ENCODE measurements around the gene PUS7. TPM values are rescaled to one million over a fixed set of nuclear protein-coding genes. Genes with fewer than 3 reads are reported as not detected.
A peak's percentile ranks its signal among the peaks of the same experiment; 100 is the strongest.

PUS7 gene
- total RNA-seq, 6 donors from 2014 or later = 7.3 to 16.9 (median 11.5) TPM

DNA sequence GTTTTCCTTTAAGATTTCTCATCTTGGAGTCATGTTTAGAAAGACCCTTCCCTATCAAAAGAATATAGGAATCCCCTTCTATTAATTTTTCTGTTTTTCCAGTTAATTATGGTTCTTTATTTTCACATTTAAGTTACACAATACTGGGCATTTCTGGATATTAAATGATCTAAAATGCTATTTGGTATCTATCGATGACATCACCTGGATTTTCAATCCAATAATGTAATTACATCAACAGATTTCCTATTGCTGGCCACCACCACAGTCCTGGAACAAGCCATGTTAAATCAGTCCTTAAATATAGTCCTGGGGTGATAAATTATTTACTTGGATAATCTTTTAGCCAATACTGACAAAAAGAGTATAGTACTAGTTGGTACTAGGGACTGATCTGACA is 48.0 kb downstream of the PUS7 start:
- Histone ChIP-seq H3K9me3 (no peaks in the 10 kb centered on the region), H3K27ac (no peak overlapping the region), H3K27me3 (no peaks in the 10 kb centered on the region), H3K4me1 (no peaks in the 10 kb centered on the region), H3K4me3 (no peak overlapping the region), H3K36me3 (no peaks in the 10 kb centered on the region)
- ATAC-seq (ENCODE audit: low FRiP score in 2 of 2) (no peak), DNase-seq (no peak)
- 91 to 100% methylated on average over 1 of the region's 1 CpG for WGBS, 2 donors
- TF ChIP-seq EP300 (IDR thresholded peaks at IDR 0.05) = no peak
- TF ChIP-seq POLR2A (IDR thresholded peaks at IDR 0.05) = no peak
- no peak for TF ChIP-seq POLR2AphosphoS5 (IDR thresholded peaks at IDR 0.05)
- TF ChIP-seq, protein P1, sequence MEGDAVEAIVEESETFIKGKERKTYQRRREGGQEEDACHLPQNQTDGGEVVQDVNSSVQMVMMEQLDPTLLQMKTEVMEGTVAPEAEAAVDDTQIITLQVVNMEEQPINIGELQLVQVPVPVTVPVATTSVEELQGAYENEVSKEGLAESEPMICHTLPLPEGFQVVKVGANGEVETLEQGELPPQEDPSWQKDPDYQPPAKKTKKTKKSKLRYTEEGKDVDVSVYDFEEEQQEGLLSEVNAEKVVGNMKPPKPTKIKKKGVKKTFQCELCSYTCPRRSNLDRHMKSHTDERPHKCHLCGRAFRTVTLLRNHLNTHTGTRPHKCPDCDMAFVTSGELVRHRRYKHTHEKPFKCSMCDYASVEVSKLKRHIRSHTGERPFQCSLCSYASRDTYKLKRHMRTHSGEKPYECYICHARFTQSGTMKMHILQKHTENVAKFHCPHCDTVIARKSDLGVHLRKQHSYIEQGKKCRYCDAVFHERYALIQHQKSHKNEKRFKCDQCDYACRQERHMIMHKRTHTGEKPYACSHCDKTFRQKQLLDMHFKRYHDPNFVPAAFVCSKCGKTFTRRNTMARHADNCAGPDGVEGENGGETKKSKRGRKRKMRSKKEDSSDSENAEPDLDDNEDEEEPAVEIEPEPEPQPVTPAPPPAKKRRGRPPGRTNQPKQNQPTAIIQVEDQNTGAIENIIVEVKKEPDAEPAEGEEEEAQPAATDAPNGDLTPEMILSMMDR (IDR thresholded peaks at IDR 0.05) = no peak

DNA sequence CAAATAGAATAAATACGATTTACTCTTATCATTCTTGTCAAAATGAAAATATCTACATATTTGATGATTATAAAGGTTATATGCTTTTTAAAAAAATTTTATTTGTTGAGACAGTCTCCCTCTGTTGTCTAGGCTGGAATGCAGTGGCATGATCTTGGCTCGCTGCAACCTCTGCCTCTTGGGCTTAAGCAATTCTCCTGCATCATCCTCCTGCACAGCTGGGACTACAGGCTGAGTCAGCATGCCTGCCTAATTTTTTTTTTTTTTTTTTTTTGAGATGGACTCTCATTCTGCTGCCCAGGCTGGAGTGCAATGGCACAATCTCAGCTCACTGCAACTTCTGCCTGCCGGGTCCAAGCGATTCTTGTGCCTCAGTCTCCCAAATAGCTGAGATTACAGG is 48.9 kb downstream of the PUS7 start:
- 81 to 90% methylated on average over 4 of the region's 4 CpGs for WGBS, 2 donors
- H3K4me3 ChIP-seq = no peak overlapping the region
- H3K27me3 ChIP-seq = no peaks in the 10 kb centered on the region
- H3K27ac ChIP-seq = no peak overlapping the region
- no peaks in the 10 kb centered on the region for H3K4me1 ChIP-seq
- H3K9me3 ChIP-seq = no peaks in the 10 kb centered on the region
- peak in 1 of 2 donors; percentile 44 for ATAC-seq (ENCODE audit: low FRiP score in 2 of 2)
- TF ChIP-seq POLR2A (IDR thresholded peaks at IDR 0.05) (no peak), EP300 (IDR thresholded peaks at IDR 0.05) (no peak), POLR2AphosphoS5 (IDR thresholded peaks at IDR 0.05) (no peak)
- TF ChIP-seq, protein P1 (IDR thresholded peaks at IDR 0.05) = no peak
- H3K36me3 ChIP-seq = no peaks in the 10 kb centered on the region
- DNase-seq = no peak

DNA sequence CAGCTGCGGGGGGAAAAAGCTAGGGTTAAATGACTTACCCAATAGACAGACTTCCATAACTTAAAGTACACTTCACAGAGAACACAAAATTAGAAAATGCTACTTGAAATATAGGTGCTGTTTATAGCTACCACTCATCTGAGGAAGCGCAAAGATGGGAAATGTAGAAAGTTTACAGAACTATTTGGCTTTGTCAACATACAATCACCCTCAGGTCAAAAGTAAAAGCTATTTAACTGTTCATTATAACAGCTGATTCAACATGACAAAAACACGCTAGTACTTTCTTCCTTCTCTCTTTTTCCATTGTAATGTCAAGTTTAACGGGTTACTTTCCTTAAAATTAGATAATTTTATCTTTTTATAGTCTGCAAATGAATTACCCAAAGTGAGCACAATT is 51.2 kb downstream of the PUS7 start:
- Histone ChIP-seq H3K27ac (no peak overlapping the region), H3K27me3 (no peaks in the 10 kb centered on the region)
- 81 to 85% methylated on average over 4 of the region's 4 CpGs for WGBS, 2 donors

DNA sequence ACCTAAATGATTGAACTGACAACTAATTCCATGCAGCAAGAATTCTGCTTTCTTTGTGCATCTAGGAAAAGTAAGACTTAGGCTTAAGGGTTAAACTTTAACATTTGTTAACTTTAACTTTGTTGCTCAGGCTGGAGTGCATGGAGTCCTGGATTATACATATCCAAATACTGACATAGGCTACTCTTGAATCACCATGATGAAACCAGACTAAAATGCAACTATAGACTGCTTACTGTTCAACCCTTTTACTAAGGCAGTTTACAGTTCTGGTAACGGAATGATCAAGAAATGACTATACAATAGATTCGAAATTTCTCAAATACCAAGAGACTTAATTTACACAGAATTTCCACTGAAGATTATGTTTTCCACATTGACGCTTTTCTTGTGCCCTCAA is 52.0 kb downstream of the PUS7 start:
- DNase-seq = no peak
- Histone ChIP-seq H3K4me3 (no peak overlapping the region), H3K27ac (no peak overlapping the region), H3K4me1 (no peaks in the 10 kb centered on the region), H3K36me3 (peaks cover 0 to 2% (median 0%) of the 10 kb centered on the region in 4 donors), H3K9me3 (no peaks in the 10 kb centered on the region), H3K27me3 (no peaks in the 10 kb centered on the region)
- 80 to 98% methylated on average over 3 of the region's 3 CpGs for WGBS, 2 donors
- ATAC-seq (ENCODE audit: low FRiP score in 2 of 2) = no peak
- TF ChIP-seq POLR2A (IDR thresholded peaks at IDR 0.05) = no peak
- no peak for TF ChIP-seq EP300 (IDR thresholded peaks at IDR 0.05)
- TF ChIP-seq, protein P1 (IDR thresholded peaks at IDR 0.05) = no peak
- no peak for TF ChIP-seq POLR2AphosphoS5 (IDR thresholded peaks at IDR 0.05)

More for the DNA sequence above, 51.2 kb downstream of the PUS7 start:
- Histone ChIP-seq H3K4me3 (no peak overlapping the region), H3K36me3 (no peaks in the 10 kb centered on the region), H3K4me1 (no peaks in the 10 kb centered on the region), H3K9me3 (no peaks in the 10 kb centered on the region)
- ATAC-seq (ENCODE audit: low FRiP score in 2 of 2) = no peak
- DNase-seq = no peak
- TF ChIP-seq POLR2A (IDR thresholded peaks at IDR 0.05) = no peak
- TF ChIP-seq, protein P1 (IDR thresholded peaks at IDR 0.05) = no peak
- TF ChIP-seq EP300 (IDR thresholded peaks at IDR 0.05) = no peak

DNA sequence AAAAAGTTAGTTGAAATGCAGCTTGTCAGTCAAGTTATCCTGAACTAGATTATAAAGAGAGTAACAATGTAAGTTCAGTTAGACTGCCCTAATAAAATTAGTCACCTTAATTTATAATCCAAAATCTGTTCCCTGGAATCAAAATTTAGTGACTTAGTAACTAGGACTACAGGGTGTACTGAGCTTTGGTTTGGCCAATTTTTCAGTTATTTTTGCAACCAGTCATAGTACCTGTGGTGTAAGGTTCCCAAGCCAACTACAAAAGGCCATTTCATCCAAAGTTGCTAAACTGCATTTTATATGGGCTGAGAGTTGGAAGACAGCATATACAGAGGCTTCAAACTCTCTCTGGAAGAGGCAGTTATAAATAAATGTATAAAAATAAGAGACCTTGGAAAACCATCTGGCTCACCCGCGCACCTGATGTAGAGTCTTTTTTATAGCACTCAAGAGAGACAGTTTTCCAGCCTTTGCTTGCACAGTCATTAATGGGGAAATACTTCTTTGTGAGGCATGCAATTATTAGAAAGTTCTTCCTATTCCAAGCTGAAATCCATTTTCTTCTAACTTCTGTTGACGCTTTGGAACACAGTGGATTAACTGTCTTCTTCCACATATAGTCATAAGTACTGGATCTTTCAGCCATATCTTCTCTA is 59.2 kb downstream of the PUS7 start:
- no peak for ATAC-seq (ENCODE audit: low FRiP score in 2 of 2)
- H3K9me3 ChIP-seq = no peaks in the 10 kb centered on the region
- no peaks in the 10 kb centered on the region for H3K27me3 ChIP-seq
- no peak overlapping the region for H3K27ac ChIP-seq
- no peaks in the 10 kb centered on the region for H3K4me1 ChIP-seq
- peaks cover 0 to 20% (median 5%) of the 10 kb centered on the region in 4 donors for H3K36me3 ChIP-seq
- TF ChIP-seq POLR2A (IDR thresholded peaks at IDR 0.05) (no peak), EP300 (IDR thresholded peaks at IDR 0.05) (no peak)
- no peak overlapping the region for H3K4me3 ChIP-seq
- WGBS, 2 donors = 95 to 97% methylated on average over 3 of the region's 3 CpGs
- no peak for DNase-seq

Data from upper lobe of left lung (tissue), 6 donors.